Skeletal muscle cell (primary cell): ENCODE data around the gene PHC1.

Experiments
- DNase-seq: peaks from one replicate; pipeline ENCODE4 v3.0.0-alpha.2; 2010; ENCODE audit warnings: low read depth
- H3K4me3 ChIP-seq: 2 replicates; pipeline ENCODE4 v1.5.1; 2011; ENCODE audit warnings: low read depth, mild to moderate bottlenecking, control low read depth, low read length, moderate library complexity

PHC1 gene

DNA sequence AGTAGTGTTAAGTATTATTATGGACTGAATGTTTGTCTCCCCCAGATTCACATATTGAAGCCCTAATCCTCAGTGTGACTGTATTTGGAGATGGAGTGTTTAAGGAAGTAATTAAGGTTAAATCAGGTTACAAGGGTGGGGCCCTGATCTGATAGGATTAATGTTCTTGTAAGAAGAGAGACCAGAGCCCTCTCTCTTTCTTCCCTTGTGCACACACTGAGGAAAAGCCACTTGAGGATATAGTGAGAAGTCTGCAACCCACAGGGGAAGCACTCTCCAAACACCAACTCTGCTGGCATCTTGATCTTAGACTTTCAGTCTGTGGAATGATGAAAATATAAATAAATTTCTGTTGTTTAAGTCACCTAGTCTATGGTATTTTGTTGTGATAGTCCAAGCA lies 72.9 kb downstream of the PHC1 start:
- no peak for DNase-seq
- H3K4me3 ChIP-seq = no peak overlapping the region

DNA sequence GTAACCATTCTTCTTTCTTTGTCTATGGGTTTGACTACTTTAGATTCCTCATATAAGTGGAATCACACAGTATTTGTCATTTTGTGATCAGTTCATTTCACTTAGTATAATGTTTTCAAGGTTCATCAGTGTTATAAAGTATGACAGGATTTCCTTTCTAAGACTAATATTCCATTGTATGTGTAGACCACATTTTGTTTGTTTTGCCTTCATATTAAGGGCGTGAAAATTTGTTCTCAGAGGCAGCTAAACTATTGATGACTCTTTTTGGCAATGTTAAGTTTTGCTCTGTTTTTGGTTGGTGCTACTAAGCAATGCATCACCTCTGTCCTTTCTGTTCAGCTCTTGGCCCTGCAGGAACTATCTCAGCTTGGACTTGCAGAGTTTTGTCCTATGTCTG lies 73.4 kb downstream of the PHC1 start:
- DNase-seq = no peak
- H3K4me3 ChIP-seq = no peak overlapping the region

DNA sequence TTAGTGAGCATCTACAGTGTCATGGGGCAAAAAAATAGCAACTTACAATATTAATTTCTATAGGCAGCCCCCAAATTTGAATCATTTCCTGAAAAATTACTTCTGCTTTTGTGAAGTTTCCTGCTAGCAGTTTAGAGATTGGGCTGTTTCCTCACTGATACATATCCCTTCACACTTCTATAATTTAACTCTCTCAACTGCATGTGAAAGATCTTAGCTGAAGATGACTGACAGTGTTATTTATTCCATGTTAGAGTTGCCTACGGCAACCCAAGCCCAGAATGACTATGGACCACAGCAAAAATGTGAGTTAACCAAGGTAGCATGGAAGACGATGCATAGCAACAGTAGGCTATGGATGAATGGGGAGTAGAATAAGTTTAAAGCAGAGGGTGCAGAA lies 75.1 kb downstream of the PHC1 start, which contains the start of gene KLRG1:
TSS of gene KLRG1 (plus strand) at position 134 of the 400 bp plus-strand sequence. CDS start at position 224, 90 bp downstream.
- no peak for DNase-seq

More for the DNA sequence above, 75.1 kb downstream of the PHC1 start, which contains the start of gene KLRG1:
- no peak within 1 kb of the TSS for H3K4me3 ChIP-seq
